Subcutaneous adipose tissue (tissue), 4 donors: Measurements from ENCODE around the gene LRRC74A. TPM values are rescaled to one million over a fixed set of nuclear protein-coding genes. Genes with fewer than 3 reads are reported as not detected.

Experiments
- CTCF ChIP-seq: fragments of 450-650 bp; IDR thresholded peaks from one replicate; pipeline ENCODE4 v1.5.1; 2016; ENCODE audit warnings: low read depth, mild to moderate bottlenecking, control low read depth, antibody characterized with exemption, moderate library complexity
- total RNA-seq, 4 donors: library from RNA; depleted of rRNA; stranded (reverse); fragments of >200 nt; gene quantifications; one replicate each; pipeline ENCODE4 v1.1.0, GENCODE V29; 2016

Gene LRRC74A
- total RNA-seq, 4 donors from 2014 or later = not detected

- TF ChIP-seq CTCF = no peak
Measured at GRCh38 chr14:76834241-76834661, 8.0 kb downstream of the LRRC74A start.

DNA sequence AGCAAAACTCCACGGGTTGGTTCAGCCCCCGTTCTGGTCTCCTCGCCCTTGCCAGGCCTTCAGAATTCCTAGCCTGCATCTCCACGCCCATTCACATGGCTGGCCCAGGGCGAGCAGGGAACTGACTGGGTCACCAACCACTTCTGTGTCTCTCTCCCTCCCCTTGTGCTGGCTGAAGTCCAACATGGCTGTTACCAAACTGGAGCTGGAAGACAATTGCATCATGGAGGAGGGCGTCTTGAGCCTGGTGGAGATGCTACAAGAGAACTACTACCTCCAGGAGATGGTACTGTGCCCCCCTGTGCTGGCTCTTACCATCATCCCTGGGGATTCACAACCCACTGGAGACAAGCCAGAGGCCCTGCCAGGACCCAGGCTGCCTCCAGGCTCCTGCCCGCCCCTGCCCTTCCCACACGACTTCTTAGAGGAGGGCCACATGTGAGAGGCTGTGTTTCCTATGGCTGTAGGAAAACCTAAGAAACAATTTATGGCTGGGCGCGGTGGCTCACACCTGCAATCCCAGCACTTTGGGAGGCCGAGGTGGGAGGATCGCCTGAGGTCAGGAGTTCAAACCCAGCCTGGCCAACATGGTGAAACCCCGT is 9.9 kb downstream of the LRRC74A start:
- TF ChIP-seq CTCF = no peak

DNA sequence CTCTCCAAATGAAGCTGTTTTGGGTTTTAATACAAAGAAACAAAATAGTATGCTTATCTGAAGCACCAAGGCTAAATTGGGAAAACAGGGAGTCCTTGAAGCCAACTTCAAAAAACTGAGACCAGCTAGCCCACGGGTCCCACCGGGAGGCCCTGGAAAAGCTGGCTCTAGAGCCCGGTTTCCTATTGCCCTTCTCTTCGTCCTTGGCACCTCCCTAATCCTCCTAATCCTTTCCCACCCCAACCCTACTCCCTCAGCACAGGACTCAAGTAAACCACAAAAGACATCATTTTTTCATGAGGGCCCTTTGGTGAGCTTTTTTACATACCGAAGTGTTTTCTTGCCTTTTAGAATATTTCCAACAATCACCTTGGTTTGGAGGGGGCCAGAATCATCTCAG is 11.3 kb downstream of the LRRC74A start:
- TF ChIP-seq CTCF = no peak

DNA sequence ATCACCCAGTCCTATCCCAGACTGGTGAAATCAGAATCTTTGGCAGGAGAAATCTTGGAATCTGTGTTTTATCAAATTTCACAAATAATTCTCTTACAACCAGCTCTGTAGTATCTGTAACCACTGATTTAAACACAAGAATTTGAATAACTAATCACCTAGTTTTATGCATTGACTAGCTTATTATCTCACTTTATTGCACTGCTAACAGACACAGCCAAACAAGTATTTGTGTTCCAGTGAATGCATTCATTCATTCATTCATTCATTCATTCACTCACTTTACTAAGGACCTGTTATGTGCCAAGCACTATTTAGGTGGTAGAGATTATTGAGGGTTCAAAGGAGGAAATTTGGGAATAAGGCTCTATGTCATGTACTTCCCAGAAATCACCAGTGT is 16.2 kb downstream of the LRRC74A start:
- no peak for TF ChIP-seq CTCF

DNA sequence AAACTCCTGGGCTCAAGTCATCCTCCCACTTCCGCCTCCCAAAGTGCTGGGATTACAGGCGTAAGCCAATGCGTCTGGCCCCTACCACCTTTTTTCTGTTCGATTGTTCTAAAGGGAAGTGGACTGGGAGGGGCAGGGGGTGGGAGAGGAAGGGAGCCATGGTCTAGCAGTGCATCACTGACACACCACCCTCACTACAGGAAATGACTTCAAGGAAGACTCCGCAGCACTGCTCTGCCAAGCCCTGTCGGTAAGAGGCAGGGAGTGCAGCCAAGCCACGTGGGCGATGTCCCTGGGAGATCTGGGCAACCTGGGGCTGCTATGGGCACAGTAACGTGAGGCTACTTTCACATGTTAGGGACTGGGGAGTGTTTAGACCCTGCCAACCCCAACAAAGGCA is 18.0 kb downstream of the LRRC74A start:
- TF ChIP-seq CTCF = no peak

GRCh38 chr14:76846331-76847047 is 20.3 kb downstream of the LRRC74A start:
- TF ChIP-seq CTCF = no peak

DNA sequence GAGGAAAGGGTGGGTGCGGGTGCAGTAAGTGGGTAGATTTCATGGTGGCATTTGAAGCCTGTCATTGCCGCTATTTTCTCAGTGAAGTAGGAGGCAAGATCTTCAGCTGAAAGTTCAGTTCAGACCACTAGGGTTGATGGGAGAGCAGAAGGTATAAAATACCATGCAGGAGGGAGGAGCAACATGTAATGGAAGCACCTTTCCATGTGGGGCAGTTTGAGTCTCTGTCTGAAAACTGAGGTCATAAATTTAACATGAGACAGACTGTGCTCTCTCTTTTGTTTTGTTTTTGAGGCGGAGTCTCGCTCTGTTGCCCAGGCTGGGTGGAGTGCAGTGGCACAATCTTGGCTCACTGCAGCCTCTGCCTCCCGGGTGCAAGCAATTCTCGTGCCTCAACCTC is 22.7 kb downstream of the LRRC74A start:
- no peak for TF ChIP-seq CTCF
